Neuron (in vitro differentiated cells): ENCODE results near the gene JUNB.

Source experiments
- H2AFZ ChIP-seq: one replicate; pipeline ENCODE4 v1.6.1; 2013; ENCODE audit warnings: low read depth, mild to moderate bottlenecking, inconsistent platforms, low read length, moderate library complexity
- H3K27me3 ChIP-seq: one replicate; pipeline ENCODE4 v1.6.1; 2013; ENCODE audit warnings: low read length; ENCODE audit not compliant: insufficient read depth
- H3K36me3 ChIP-seq: one replicate; pipeline ENCODE4 v1.6.1; 2013; ENCODE audit warnings: low read length; ENCODE audit not compliant: insufficient read depth
- H3K4me1 ChIP-seq: one replicate; pipeline ENCODE4 v1.6.1; 2013; ENCODE audit warnings: low read length; ENCODE audit not compliant: insufficient read depth
- H3K4me3 ChIP-seq: 2 replicates; pipeline ENCODE4 v1.5.1; 2013; ENCODE audit warnings: mild to moderate bottlenecking, low read length, moderate library complexity
- H3K9me3 ChIP-seq: one replicate; pipeline ENCODE4 v1.6.1; 2013; ENCODE audit warnings: low read length

JUNB gene

DNA sequence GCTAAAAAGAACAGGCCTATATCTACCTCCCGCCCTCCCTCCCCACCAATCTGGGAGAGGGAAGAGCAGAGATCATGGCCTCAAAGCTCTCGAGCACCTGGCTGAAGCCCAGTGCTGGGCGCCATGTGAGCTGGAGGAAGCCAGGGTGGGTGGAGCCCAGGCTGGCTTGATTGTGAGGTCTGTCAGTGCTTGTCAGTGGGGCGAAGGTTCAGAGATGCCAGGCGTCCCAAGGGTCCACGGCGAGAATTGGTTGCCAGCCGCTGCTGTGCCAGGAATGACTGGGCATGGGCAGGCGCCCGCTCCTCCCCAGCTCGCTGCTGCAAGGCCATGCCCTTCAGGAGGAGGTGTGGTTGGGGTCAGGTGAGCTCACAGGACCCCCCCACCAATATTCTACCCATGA lies 28.2 kb upstream of the JUNB start:
- H3K27me3 ChIP-seq: no peaks in the 10 kb centered on the region
- no peak overlapping the region for H3K4me3 ChIP-seq
- H3K36me3 ChIP-seq: peaks cover 14% of the 10 kb centered on the region
- H2AFZ ChIP-seq: no peak overlapping the region
- H3K9me3 ChIP-seq: peaks cover 8% of the 10 kb centered on the region
- H3K4me1 ChIP-seq: no peaks in the 10 kb centered on the region

GRCh38 chr19:12764698-12765097 lies 26.6 kb upstream of the JUNB start:
- Histone ChIP-seq H3K9me3 (peaks cover 8% of the 10 kb centered on the region), H3K4me3 (no peak overlapping the region), H3K27me3 (no peaks in the 10 kb centered on the region), H3K4me1 (no peaks in the 10 kb centered on the region), H3K36me3 (peaks cover 14% of the 10 kb centered on the region), H2AFZ (no peak overlapping the region)

GRCh38 chr19:12766051-12766521 lies 25.2 kb upstream of the JUNB start:
- H3K27me3 ChIP-seq: no peaks in the 10 kb centered on the region
- no peak overlapping the region for H2AFZ ChIP-seq
- peak overlapping the region; percentile 48 for H3K4me3 ChIP-seq
- H3K9me3 ChIP-seq: peaks cover 8% of the 10 kb centered on the region
- H3K4me1 ChIP-seq: no peaks in the 10 kb centered on the region
- peaks cover 14% of the 10 kb centered on the region for H3K36me3 ChIP-seq

DNA sequence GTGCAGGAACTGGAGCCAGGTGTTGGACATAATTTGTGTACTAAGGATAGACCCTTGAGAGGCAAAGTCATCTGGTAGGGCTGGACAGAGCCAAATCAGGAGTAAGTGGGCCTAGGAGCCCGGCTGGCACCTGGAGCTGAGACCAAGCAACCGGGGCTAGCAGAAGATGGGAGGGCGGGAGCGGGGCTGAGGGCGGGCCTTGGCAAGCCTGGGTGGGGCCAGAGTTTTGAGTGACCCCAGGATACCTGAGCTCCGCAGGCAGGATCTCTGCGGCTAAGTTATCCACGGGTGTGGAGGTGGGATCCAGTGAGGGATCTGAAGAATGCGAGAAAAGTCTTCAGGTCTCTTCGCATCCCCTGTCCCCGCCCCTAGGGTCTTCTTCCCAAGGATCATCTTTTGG lies 24.1 kb upstream of the JUNB start:
- no peaks in the 10 kb centered on the region for H3K27me3 ChIP-seq
- H3K9me3 ChIP-seq: peaks cover 8% of the 10 kb centered on the region
- no peak overlapping the region for H2AFZ ChIP-seq
- H3K4me1 ChIP-seq: no peaks in the 10 kb centered on the region
- no peak overlapping the region for H3K4me3 ChIP-seq
- H3K36me3 ChIP-seq: peaks cover 14% of the 10 kb centered on the region

- no peaks in the 10 kb centered on the region for H3K4me1 ChIP-seq
- peaks cover 14% of the 10 kb centered on the region for H3K36me3 ChIP-seq
- no peaks in the 10 kb centered on the region for H3K27me3 ChIP-seq
- H3K4me3 ChIP-seq: no peak overlapping the region
- peaks cover 8% of the 10 kb centered on the region for H3K9me3 ChIP-seq
- no peak overlapping the region for H2AFZ ChIP-seq
Observed at GRCh38 chr19:12767666-12768065, 23.6 kb upstream of the JUNB start.

DNA sequence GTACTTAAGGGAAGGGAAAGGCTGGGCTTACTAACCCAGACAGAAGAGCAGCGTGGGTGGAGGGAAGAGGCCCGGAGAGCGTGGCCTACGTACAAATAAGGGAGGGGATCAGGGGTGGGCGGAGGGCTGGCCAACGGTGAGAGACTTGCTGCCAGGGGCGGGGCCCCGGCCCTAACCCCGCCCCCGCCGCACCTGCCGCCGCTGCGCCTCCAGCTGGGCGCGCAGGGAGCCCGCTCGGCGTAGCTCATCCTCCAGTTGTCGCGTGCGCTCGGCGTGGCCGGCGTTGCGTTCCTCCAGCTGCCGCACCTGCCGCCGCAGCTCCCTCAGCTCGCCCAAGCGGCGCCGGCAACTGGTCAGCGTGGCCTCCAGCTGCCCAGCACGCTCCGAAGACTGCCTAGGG lies 21.6 kb upstream of the JUNB start:
- no peaks in the 10 kb centered on the region for H3K9me3 ChIP-seq

DNA sequence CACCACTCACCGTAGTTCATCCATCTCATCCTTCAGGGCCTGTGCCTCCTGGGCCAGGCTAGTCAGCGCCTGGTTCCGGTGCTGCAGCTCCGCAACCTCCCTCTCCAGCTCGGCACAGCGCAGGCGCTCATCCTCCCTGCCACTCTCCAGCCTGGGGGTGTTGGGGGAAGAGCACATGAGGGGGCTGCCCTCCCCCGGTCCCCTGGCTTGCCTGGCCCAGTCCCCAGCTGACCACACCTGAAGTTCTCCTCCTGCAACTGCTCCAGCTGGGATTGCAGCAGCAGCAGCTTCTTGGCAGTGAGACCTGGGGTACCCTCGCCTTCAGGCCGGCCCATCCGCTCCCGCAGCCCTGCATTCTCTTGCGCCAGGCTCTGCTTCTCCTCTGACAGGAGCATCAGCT lies 20.4 kb upstream of the JUNB start:
- H2AFZ ChIP-seq: no peak overlapping the region
- H3K4me1 ChIP-seq: peaks cover 6% of the 10 kb centered on the region
- no peak overlapping the region for H3K4me3 ChIP-seq
- no peaks in the 10 kb centered on the region for H3K27me3 ChIP-seq
- no peaks in the 10 kb centered on the region for H3K36me3 ChIP-seq
- no peaks in the 10 kb centered on the region for H3K9me3 ChIP-seq

More for the DNA sequence above, 21.6 kb upstream of the JUNB start:
- Histone ChIP-seq H3K27me3 (no peaks in the 10 kb centered on the region), H3K36me3 (peaks cover 3% of the 10 kb centered on the region), H3K4me3 (no peak overlapping the region), H3K4me1 (peaks cover under 1% of the 10 kb centered on the region), H2AFZ (no peak overlapping the region)

DNA sequence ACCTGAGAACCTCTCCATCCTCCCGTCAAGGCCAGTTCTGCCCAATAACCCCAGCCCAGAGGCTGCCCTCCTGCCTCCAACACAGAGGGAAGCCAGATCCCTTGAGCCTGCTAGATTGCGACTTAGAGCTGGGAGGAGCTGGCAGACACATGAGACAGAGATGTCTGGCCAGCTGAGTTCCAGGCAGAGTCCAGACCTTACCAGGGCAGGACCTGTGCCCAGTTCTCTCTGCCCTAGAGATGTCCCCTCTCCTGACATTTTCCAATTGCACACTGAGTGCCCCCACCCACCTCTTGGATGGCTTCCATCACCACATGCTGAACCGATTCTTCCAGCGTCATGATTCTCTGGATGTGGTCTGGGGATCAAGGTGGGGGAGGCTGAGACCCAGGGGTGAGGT lies 19.0 kb upstream of the JUNB start:
- no peaks in the 10 kb centered on the region for H3K9me3 ChIP-seq
- no peak overlapping the region for H3K4me3 ChIP-seq
- no peak overlapping the region for H2AFZ ChIP-seq
- H3K36me3 ChIP-seq: no peaks in the 10 kb centered on the region
- H3K27me3 ChIP-seq: no peaks in the 10 kb centered on the region
- peaks cover 8% of the 10 kb centered on the region for H3K4me1 ChIP-seq

DNA sequence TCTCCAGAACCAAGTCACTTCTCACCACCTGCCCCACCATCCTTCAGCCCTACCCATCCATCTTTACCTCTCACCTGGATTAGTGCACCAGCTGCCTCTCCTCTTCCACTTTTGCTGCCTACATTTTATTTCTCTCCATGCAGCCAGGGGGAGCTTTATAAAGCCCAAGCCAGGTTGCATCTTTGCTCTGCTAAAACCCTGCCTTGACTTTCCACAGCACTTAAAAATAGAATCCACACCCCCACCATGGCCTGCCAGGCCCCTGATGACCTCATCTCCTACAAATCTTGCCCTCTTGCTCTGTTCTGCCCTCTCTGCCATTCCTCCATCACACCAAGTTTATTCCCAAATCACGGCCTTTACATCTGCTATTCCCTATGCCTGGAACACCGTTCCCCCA lies 17.7 kb upstream of the JUNB start:
- Histone ChIP-seq H3K27me3 (no peaks in the 10 kb centered on the region), H3K36me3 (no peaks in the 10 kb centered on the region), H3K9me3 (no peaks in the 10 kb centered on the region), H3K4me1 (peaks cover 18% of the 10 kb centered on the region), H2AFZ (no peak overlapping the region), H3K4me3 (no peak overlapping the region)

- H3K36me3 ChIP-seq: no peaks in the 10 kb centered on the region
- H3K4me3 ChIP-seq: peak within 1 kb of the TSS; percentile 60
- H3K9me3 ChIP-seq: no peaks in the 10 kb centered on the region
- peaks cover 28% of the 10 kb centered on the region for H3K4me1 ChIP-seq
- no peaks in the 10 kb centered on the region for H3K27me3 ChIP-seq
- H2AFZ ChIP-seq: peak within 1 kb of the TSS; percentile 15
Observed at GRCh38 chr19:12774588-12775555, 16.4 kb upstream of the JUNB start, which contains the start of gene HOOK2. TSS of gene HOOK2 (minus strand) at chr19:12775552. CDS start at chr19:12775449, 103 bp downstream.

DNA sequence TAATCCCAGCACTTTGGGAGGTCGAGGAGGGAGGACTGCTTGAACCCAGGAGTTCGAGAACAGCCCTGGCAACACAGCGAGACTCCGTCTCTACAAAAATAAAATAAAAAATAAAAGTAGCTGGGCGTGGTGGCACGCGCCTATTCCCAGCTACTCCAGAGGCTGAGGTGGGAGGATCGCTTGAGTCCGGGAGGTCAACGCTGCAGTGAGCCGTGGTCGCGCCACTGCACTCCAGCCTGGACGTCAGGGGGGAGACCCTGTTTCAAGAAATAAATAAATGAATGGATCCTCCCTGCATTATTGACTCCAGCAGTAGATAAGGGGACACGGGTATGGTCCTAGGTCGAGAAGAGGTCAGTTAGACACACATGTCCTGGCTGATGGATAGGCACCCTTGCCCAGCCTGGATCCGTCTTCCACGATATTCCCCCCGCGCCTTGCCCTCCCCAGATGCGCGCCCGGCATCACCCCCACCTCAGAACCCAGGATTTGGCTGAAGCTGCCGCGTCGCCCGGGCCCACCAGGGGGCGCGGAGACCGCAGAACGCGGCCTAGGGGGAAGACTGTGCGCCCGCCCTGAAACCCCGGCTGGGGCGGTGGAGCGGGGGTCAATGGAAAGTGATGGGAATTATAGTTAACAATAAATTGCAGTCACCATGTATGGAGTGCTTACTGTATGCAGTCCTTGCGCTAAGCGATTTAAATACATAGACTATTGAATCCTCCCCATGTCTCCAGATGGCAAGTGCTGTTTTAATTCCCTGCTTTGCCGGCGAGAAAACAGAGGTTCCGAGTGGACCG lies 13.9 kb upstream of the JUNB start:
- Histone ChIP-seq H2AFZ (peak overlapping the region; percentile 42), H3K4me1 (peaks cover 33% of the 10 kb centered on the region), H3K36me3 (no peaks in the 10 kb centered on the region), H3K4me3 (peak overlapping the region; percentile 50), H3K9me3 (no peaks in the 10 kb centered on the region), H3K27me3 (no peaks in the 10 kb centered on the region)

DNA sequence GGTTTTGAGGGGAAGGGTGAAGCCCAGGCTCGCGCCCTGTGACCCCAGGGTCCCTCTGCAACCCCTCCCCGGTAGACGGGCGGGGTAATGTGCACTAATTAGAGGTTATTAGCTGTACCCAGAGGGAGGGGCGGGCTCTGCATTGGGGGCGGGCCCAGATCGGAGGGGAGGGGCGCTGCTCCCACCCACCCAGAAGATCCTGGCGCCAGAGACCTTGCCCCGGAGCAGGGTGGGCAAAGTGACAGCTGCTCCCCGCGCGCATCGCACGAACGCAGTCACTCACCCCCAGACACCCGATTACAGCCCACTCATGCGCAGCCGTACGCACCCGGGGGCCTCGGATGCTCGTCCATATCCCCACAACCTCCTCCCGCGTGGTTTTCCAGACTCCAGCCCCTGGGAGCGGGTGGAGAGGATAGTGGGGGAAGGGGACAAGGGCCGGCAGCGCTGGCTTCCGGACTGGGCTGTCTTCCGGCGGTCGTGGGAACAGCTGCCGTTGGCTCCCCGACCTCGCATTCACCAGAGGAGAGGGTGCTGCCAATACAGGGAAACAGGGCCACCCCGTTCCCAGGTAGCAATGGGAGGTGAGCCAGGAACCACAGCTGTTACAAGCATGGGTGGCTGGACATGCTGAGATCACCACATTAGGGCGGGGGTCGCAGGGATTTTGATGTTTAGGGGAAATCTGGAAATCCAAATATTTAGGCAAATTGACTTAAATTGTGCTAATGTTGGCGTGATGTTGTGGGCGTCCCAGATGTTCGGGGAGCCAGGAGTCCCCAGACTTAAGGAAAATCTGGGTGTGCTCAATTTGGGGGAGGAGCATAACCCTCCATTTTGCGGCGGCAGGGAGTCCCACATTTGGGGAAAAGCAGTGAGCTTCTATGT lies 13.0 kb upstream of the JUNB start:
- Histone ChIP-seq H3K4me3 (peak overlapping the region; percentile 50), H3K36me3 (no peaks in the 10 kb centered on the region)

More for the DNA sequence above, 13.0 kb upstream of the JUNB start:
- Histone ChIP-seq H3K27me3 (no peaks in the 10 kb centered on the region), H3K4me1 (peaks cover 40% of the 10 kb centered on the region), H3K9me3 (no peaks in the 10 kb centered on the region), H2AFZ (peak overlapping the region; percentile 42)
